Activated CD8-positive, alpha-beta memory T cell treated with anti-CD3 and anti-CD28 coated beads for 1 hour (primary cell): Measurements from ENCODE around the gene NUP35.

Experiments used
- DNase-seq, 2 donors: peaks; one replicate each; pipeline ENCODE4 v3.0.0-alpha.2; 2020; ENCODE audit warnings: low read depth in 1 of 2; ENCODE audit errors: extremely low read depth in 1 of 2

NUP35 gene

DNA sequence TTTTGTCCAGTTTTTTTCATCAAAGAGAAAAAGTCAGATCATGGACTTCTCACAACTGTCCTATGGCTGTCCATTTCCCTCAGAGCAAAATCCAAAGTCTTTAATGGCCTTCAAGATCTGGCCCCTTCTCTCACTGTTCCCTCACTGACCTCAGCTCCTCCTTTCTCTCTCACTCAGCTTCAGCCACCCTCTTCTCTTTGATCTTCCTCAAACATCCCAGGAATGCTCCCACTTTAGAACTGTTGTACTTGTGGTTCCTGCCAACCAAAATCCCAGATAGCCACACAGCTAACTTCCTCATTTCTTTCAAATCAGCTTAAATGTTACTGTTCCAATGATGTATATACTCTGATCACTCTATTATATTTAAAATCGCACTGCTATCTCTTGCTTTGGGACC is 82.9 kb downstream of the NUP35 start:
- DNase-seq = no peak

DNA sequence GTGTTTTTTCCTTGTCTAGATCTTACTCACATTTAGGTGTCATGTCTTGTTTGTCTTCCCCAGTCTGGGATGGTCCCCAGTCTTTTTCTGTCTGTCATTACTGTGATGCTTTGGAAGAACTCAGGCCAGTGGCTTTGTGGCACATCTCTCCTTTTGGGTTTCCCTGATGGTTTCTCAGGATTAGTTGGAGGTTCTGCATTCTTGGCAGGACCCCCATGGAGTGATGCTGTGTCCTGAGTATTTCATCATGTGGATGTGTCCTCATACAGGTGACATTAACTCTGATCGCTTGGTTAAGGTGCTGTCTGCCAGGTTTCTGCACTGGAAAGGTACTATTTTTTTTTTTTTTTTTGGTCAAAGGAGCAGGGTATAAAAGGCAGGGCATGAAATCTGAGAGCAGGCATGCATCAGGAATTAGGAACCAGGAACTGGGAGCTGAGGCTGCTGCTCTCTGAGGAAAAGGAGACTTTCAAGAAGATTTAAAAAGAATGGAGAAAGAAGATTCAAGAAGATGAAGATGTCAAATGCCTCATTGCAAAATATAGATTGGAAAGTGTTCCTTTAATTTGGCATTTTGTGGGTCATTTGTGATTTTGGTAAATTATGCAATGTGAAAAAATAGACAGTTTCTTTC is 85.3 kb downstream of the NUP35 start:
- DNase-seq = no peak
